Rectal smooth muscle tissue (tissue), 1 donor: ENCODE measurements around the gene LARGE1.

Experiments used
- H3K27ac ChIP-seq: one replicate; pipeline ENCODE4 v1.7.0; 2013; ENCODE audit warnings: low read depth, low read length, inconsistent platforms
- H3K27me3 ChIP-seq: one replicate; pipeline ENCODE4 v1.7.0; 2013; ENCODE audit warnings: low read length; ENCODE audit not compliant: control insufficient read depth, insufficient read depth
- H3K36me3 ChIP-seq: one replicate; pipeline ENCODE4 v1.7.0; 2013; ENCODE audit warnings: low read length; ENCODE audit not compliant: control insufficient read depth, insufficient read depth
- H3K4me1 ChIP-seq: one replicate; pipeline ENCODE4 v1.7.0; 2013; ENCODE audit warnings: low read length; ENCODE audit not compliant: control insufficient read depth, insufficient read depth
- H3K4me3 ChIP-seq: one replicate; pipeline ENCODE4 v1.7.0; 2013; ENCODE audit warnings: low read length
- H3K9ac ChIP-seq: one replicate; pipeline ENCODE4 v1.7.0; 2013; ENCODE audit warnings: low read length

Gene LARGE1

GRCh38 chr22:33715237-33715985, 204.9 kb downstream of the LARGE1 start:
- Histone ChIP-seq H3K27ac (no peak overlapping the region), H3K4me3 (no peak overlapping the region), H3K4me1 (no peaks in the 10 kb centered on the region)

GRCh38 chr22:33710326-33710725, 209.9 kb downstream of the LARGE1 start:
- Histone ChIP-seq H3K4me1 (no peaks in the 10 kb centered on the region), H3K9ac (no peak overlapping the region), H3K4me3 (no peak overlapping the region)

More at GRCh38 chr22:33715237-33715985, 204.9 kb downstream of the LARGE1 start:
- Histone ChIP-seq H3K9ac (no peak overlapping the region), H3K27me3 (no peaks in the 10 kb centered on the region), H3K36me3 (no peaks in the 10 kb centered on the region)

GRCh38 chr22:33707581-33707980, 212.7 kb downstream of the LARGE1 start:
- Histone ChIP-seq H3K27ac (no peak overlapping the region), H3K9ac (no peak overlapping the region), H3K36me3 (no peaks in the 10 kb centered on the region), H3K27me3 (no peaks in the 10 kb centered on the region), H3K4me3 (no peak overlapping the region), H3K4me1 (no peaks in the 10 kb centered on the region)

More at GRCh38 chr22:33710326-33710725, 209.9 kb downstream of the LARGE1 start:
- Histone ChIP-seq H3K36me3 (no peaks in the 10 kb centered on the region), H3K27ac (no peak overlapping the region), H3K27me3 (no peaks in the 10 kb centered on the region)

GRCh38 chr22:33706100-33706499, 214.2 kb downstream of the LARGE1 start:
- Histone ChIP-seq H3K27ac (no peak overlapping the region), H3K4me1 (no peaks in the 10 kb centered on the region)

GRCh38 chr22:33699176-33699575, 221.1 kb downstream of the LARGE1 start:
- no peak overlapping the region for H3K4me3 ChIP-seq
- H3K4me1 ChIP-seq: no peaks in the 10 kb centered on the region
- no peak overlapping the region for H3K27ac ChIP-seq
- no peaks in the 10 kb centered on the region for H3K36me3 ChIP-seq
- no peaks in the 10 kb centered on the region for H3K27me3 ChIP-seq
- no peak overlapping the region for H3K9ac ChIP-seq

More at GRCh38 chr22:33706100-33706499, 214.2 kb downstream of the LARGE1 start:
- no peaks in the 10 kb centered on the region for H3K27me3 ChIP-seq
- H3K9ac ChIP-seq: no peak overlapping the region
- no peaks in the 10 kb centered on the region for H3K36me3 ChIP-seq
- H3K4me3 ChIP-seq: no peak overlapping the region

- Histone ChIP-seq H3K36me3 (no peaks in the 10 kb centered on the region), H3K27ac (no peak overlapping the region), H3K4me3 (no peak overlapping the region), H3K27me3 (no peaks in the 10 kb centered on the region), H3K4me1 (no peaks in the 10 kb centered on the region), H3K9ac (no peak overlapping the region)
Measured at GRCh38 chr22:33697640-33698039, 222.6 kb downstream of the LARGE1 start.

GRCh38 chr22:33691057-33691630, 229.1 kb downstream of the LARGE1 start:
- no peaks in the 10 kb centered on the region for H3K36me3 ChIP-seq
- H3K27me3 ChIP-seq: no peaks in the 10 kb centered on the region
- H3K27ac ChIP-seq: no peak overlapping the region
- no peak overlapping the region for H3K9ac ChIP-seq
- H3K4me3 ChIP-seq: no peak overlapping the region
- peaks cover 6% of the 10 kb centered on the region for H3K4me1 ChIP-seq

- H3K4me1 ChIP-seq: peaks cover 6% of the 10 kb centered on the region
- no peak overlapping the region for H3K9ac ChIP-seq
- H3K27me3 ChIP-seq: no peaks in the 10 kb centered on the region
- no peaks in the 10 kb centered on the region for H3K36me3 ChIP-seq
- peak overlapping the region; percentile 15 for H3K27ac ChIP-seq
- no peak overlapping the region for H3K4me3 ChIP-seq
Measured at GRCh38 chr22:33688903-33689302, 231.4 kb downstream of the LARGE1 start.

GRCh38 chr22:33687464-33687863, 232.8 kb downstream of the LARGE1 start:
- Histone ChIP-seq H3K4me1 (peaks cover 6% of the 10 kb centered on the region), H3K36me3 (no peaks in the 10 kb centered on the region), H3K4me3 (no peak overlapping the region), H3K27me3 (no peaks in the 10 kb centered on the region), H3K9ac (no peak overlapping the region), H3K27ac (no peak overlapping the region)

GRCh38 chr22:33684087-33684486, 236.2 kb downstream of the LARGE1 start:
- Histone ChIP-seq H3K4me3 (no peak overlapping the region), H3K4me1 (peaks cover 6% of the 10 kb centered on the region), H3K27ac (no peak overlapping the region), H3K9ac (no peak overlapping the region), H3K36me3 (no peaks in the 10 kb centered on the region), H3K27me3 (no peaks in the 10 kb centered on the region)

GRCh38 chr22:33682927-33683326, 237.3 kb downstream of the LARGE1 start:
- H3K27me3 ChIP-seq: no peaks in the 10 kb centered on the region
- no peaks in the 10 kb centered on the region for H3K36me3 ChIP-seq
- H3K4me1 ChIP-seq: peaks cover 3% of the 10 kb centered on the region
- no peak overlapping the region for H3K9ac ChIP-seq
- H3K4me3 ChIP-seq: no peak overlapping the region
- H3K27ac ChIP-seq: no peak overlapping the region

GRCh38 chr22:33680632-33681031, 239.6 kb downstream of the LARGE1 start:
- no peak overlapping the region for H3K4me3 ChIP-seq
- no peak overlapping the region for H3K27ac ChIP-seq
- H3K27me3 ChIP-seq: no peaks in the 10 kb centered on the region
- H3K9ac ChIP-seq: no peak overlapping the region
- peaks cover 3% of the 10 kb centered on the region for H3K4me1 ChIP-seq
- H3K36me3 ChIP-seq: no peaks in the 10 kb centered on the region

- Histone ChIP-seq H3K27ac (no peak overlapping the region), H3K36me3 (no peaks in the 10 kb centered on the region), H3K4me1 (peaks cover 3% of the 10 kb centered on the region), H3K4me3 (no peak overlapping the region), H3K27me3 (no peaks in the 10 kb centered on the region), H3K9ac (no peak overlapping the region)
Measured at GRCh38 chr22:33678523-33678922, 241.8 kb downstream of the LARGE1 start.
